Suprapubic skin (tissue), 4 donors: Measurements from ENCODE around the gene RNF167.

Experiments used
- EP300 ChIP-seq: sonication (generic); formaldehyde crosslinking; IDR thresholded peaks from one replicate; pipeline ENCODE4 v1.6.1; 2017; ENCODE audit warnings: antibody characterized with exemption
- POLR2A ChIP-seq, 2 donors: fragments of 450-650 bp; IDR thresholded peaks; one replicate each; pipeline ENCODE4 v1.6.1; 2017; ENCODE audit warnings: antibody characterized with exemption in 2 of 2, mild to moderate bottlenecking in 2 of 2, moderate library complexity in 2 of 2
- POLR2AphosphoS5 ChIP-seq, 3 donors: sonication (generic); formaldehyde crosslinking; IDR thresholded peaks; one replicate each; pipeline ENCODE4 v1.6.1; 2017; ENCODE audit warnings: antibody characterized with exemption in 3 of 3
- TF ChIP-seq, protein P1 (sequence below), 2 donors: fragments of 200-600 bp in 1 of 2; fragments of 450-650 bp in 1 of 2; sonication (generic) in 1 of 2; IDR thresholded peaks; one replicate each; pipeline ENCODE4 v1.5.1; 2016 to 2019; ENCODE audit warnings: antibody characterized with exemption in 2 of 2, mild to moderate bottlenecking in 1 of 2, moderate library complexity in 1 of 2

DNA sequence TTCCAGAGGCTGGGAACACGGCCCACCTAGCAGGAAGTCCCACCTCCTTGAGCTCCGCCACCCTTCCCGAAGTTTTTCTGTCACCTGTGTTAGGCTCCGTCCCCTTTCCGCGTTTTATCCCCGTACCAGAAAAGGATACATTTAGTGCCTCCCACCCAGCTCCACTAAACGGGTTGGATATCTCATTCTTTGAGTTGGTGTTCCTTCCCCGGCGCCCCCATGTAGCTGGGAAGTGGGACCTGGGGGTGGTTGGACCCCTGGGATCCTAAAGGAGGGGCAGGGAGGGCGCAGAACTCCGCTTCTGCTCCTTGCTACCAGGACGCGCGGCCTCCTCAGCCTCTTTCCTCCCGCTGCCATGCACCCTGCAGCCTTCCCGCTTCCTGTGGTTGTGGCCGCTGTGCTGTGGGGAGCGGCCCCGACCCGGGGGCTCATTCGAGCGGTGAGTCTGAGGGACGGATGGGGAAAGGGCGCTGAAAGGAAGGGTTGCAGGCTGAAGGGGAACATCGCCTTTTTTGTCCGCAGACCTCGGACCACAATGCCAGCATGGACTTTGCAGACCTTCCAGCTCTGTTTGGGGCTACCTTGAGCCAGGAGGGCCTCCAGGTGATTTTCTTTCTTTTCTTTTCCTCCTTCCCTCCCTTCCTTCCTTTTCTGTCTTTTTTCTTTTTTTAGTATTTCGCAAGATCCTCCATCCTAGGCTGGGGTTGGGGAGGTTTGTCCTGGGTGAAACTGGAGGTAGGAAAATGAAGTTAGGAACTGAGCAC lies 669 bp downstream of the RNF167 start:
- TF ChIP-seq, protein P1, sequence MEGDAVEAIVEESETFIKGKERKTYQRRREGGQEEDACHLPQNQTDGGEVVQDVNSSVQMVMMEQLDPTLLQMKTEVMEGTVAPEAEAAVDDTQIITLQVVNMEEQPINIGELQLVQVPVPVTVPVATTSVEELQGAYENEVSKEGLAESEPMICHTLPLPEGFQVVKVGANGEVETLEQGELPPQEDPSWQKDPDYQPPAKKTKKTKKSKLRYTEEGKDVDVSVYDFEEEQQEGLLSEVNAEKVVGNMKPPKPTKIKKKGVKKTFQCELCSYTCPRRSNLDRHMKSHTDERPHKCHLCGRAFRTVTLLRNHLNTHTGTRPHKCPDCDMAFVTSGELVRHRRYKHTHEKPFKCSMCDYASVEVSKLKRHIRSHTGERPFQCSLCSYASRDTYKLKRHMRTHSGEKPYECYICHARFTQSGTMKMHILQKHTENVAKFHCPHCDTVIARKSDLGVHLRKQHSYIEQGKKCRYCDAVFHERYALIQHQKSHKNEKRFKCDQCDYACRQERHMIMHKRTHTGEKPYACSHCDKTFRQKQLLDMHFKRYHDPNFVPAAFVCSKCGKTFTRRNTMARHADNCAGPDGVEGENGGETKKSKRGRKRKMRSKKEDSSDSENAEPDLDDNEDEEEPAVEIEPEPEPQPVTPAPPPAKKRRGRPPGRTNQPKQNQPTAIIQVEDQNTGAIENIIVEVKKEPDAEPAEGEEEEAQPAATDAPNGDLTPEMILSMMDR (IDR thresholded peaks at IDR 0.05) = no peak
- TF ChIP-seq POLR2A (IDR thresholded peaks at IDR 0.05) (no peak), POLR2AphosphoS5 (IDR thresholded peaks at IDR 0.05) (no peak), EP300 (no peak)
